ENCODE measurements around the gene NXF1. TPM values are rescaled to one million over a fixed set of nuclear protein-coding genes. Genes with fewer than 3 reads are reported as not detected.

Gene NXF1
- total and polyA plus RNA-seq, 3 donors from 2014 or later = 88.3 to 98.7 (median 94.6) TPM

GRCh38 chr11:62804310-62805075 is 747 bp downstream of the NXF1 start:
- Histone ChIP-seq H3K36me3 (ENCODE audit: low read depth, missing control alignments) (no peaks in the 10 kb centered on the region), H3K4me3 (peak overlapping the region; percentile 75 to 95), H3K4me1 (peaks cover 10% of the 10 kb centered on the region), H3K9me3 (no peaks in the 10 kb centered on the region), H3K27me3 (no peaks in the 10 kb centered on the region), H3K27ac (peak overlapping the region; percentile 80 to 92)
- DNase-seq = peak; percentile 28
- no peak for TF ChIP-seq POLR2A (IDR thresholded peaks at IDR 0.05)
- TF ChIP-seq, protein P1, sequence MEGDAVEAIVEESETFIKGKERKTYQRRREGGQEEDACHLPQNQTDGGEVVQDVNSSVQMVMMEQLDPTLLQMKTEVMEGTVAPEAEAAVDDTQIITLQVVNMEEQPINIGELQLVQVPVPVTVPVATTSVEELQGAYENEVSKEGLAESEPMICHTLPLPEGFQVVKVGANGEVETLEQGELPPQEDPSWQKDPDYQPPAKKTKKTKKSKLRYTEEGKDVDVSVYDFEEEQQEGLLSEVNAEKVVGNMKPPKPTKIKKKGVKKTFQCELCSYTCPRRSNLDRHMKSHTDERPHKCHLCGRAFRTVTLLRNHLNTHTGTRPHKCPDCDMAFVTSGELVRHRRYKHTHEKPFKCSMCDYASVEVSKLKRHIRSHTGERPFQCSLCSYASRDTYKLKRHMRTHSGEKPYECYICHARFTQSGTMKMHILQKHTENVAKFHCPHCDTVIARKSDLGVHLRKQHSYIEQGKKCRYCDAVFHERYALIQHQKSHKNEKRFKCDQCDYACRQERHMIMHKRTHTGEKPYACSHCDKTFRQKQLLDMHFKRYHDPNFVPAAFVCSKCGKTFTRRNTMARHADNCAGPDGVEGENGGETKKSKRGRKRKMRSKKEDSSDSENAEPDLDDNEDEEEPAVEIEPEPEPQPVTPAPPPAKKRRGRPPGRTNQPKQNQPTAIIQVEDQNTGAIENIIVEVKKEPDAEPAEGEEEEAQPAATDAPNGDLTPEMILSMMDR (IDR thresholded peaks at IDR 0.05) = no peak
- 1 to 4% methylated on average over 14 of the region's 14 CpGs for whole genome bisulfite sequencing, 2 donors
- intact Hi-C loops (cut with DNase I; ENCODE audit: low total_unique reads) = no loop called here

GRCh38 chr11:62801071-62801470 is 4.2 kb downstream of the NXF1 start:
- no peak for TF ChIP-seq POLR2A (IDR thresholded peaks at IDR 0.05)
- TF ChIP-seq, protein P1 (IDR thresholded peaks at IDR 0.05) = no peak
- no peak for DNase-seq
- H3K4me1 ChIP-seq = peaks cover 10% of the 10 kb centered on the region
- WGBS, 2 donors = 78 to 88% methylated on average over 4 of the region's 4 CpGs
- no peak overlapping the region for H3K4me3 ChIP-seq
- H3K9me3 ChIP-seq = no peaks in the 10 kb centered on the region
- no peaks in the 10 kb centered on the region for H3K27me3 ChIP-seq
- intact Hi-C loops (cut with DNase I; ENCODE audit: low total_unique reads) = no loop called here
- H3K36me3 ChIP-seq (ENCODE audit: low read depth, missing control alignments) = no peaks in the 10 kb centered on the region
- no peak overlapping the region for H3K27ac ChIP-seq

GRCh38 chr11:62799486-62799885 is 5.8 kb downstream of the NXF1 start:
- WGBS, 2 donors = 87 to 95% methylated on average over 6 to 7 of the region's 10 CpGs
- no peak overlapping the region for H3K4me3 ChIP-seq
- intact Hi-C loops (cut with DNase I; ENCODE audit: low total_unique reads) = no loop called here
- H3K9me3 ChIP-seq = no peaks in the 10 kb centered on the region
- H3K36me3 ChIP-seq (ENCODE audit: low read depth, missing control alignments) = no peaks in the 10 kb centered on the region
- peaks cover 11% of the 10 kb centered on the region for H3K4me1 ChIP-seq
- no peak overlapping the region for H3K27ac ChIP-seq
- DNase-seq = no peak
- no peaks in the 10 kb centered on the region for H3K27me3 ChIP-seq
- TF ChIP-seq, protein P1 (IDR thresholded peaks at IDR 0.05) = no peak
- TF ChIP-seq POLR2A (IDR thresholded peaks at IDR 0.05) = no peak

- 75 to 79% methylated on average over 7 of the region's 7 CpGs for WGBS, 2 donors
- intact Hi-C loops (cut with DNase I; ENCODE audit: low total_unique reads) = no loop called here
Observed at GRCh38 chr11:62796281-62796680, 9.0 kb downstream of the NXF1 start.

More at GRCh38 chr11:62796281-62796680, 9.0 kb downstream of the NXF1 start:
- peaks cover 16% of the 10 kb centered on the region for H3K4me1 ChIP-seq
- H3K9me3 ChIP-seq = no peaks in the 10 kb centered on the region
- no peak for DNase-seq
- no peak overlapping the region for H3K27ac ChIP-seq
- TF ChIP-seq, protein P1 (IDR thresholded peaks at IDR 0.05) = no peak
- TF ChIP-seq POLR2A (IDR thresholded peaks at IDR 0.05) = no peak
- no peaks in the 10 kb centered on the region for H3K27me3 ChIP-seq
- H3K36me3 ChIP-seq (ENCODE audit: low read depth, missing control alignments) = no peaks in the 10 kb centered on the region
- H3K4me3 ChIP-seq = no peak overlapping the region
